Dermis microvascular lymphatic vessel endothelial cell (primary cell): ENCODE measurements around the gene SCAMP1. TPM values are rescaled to one million over a fixed set of nuclear protein-coding genes. Genes with fewer than 3 reads are reported as not detected.
"Not testable (repeated sequence)": the region's sequence is repeated elsewhere in the genome, so short reads cannot be mapped to it uniquely, and the experiment has no call there.

Experiments used
- DNase-seq, 2 donors: peaks; one replicate each; pipeline versions ENCODE4 v3.0.0 to v3.0.0-alpha.2; 2010; ENCODE audit warnings: low read depth in 2 of 2
- total RNA-seq: library from RNA; depleted of rRNA; stranded (reverse); fragments of >200 nt; gene quantifications from 2 replicates; pipeline ENCODE4 v1.2.1, GENCODE V29; 2014

SCAMP1 gene
- total RNA-seq, 1 donor from 2014 or later = 45.1 TPM

DNA sequence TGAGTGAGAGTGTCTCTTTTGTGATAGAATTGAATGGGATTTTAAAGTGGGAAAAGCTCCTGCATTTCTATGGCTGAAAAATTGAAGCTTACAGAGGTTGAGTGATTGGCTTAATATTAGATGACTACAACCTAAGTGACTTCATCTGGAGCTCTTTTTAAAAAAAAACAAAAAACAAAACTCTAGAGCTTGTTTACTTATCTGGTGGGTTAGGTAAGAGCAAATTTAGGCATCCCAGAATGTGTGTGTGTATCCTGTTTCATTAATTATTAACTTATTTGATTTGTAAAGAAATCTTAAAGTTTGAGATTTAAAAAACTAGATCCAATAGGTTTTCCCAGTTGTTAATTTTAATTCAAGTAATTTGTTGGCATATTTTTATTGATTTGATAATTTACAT is 60.1 kb downstream of the SCAMP1 start:
- no peak for DNase-seq

DNA sequence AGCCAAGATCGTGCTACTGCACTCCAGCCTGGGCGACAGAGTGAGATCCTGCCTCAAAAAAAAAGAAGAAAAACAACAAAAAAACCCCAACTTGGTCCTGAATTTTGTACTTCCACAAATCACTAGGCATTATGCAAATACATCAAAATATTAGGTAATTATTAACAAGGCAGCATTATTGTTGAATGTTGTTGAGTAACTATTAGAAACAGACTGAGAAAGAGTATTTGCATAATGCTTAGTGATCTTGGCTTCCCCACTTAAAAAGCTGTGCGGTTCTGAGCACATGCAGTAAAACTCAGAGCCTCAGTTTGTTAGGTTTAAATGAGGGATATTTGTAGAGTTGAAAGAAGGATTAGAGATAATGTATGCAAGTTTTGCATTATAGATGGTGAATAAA is 64.2 kb downstream of the SCAMP1 start:
- no peak for DNase-seq

GRCh38 chr5:78429332-78429980 is 69.0 kb downstream of the SCAMP1 start:
- DNase-seq = no peak

GRCh38 chr5:78430866-78431265 is 70.4 kb downstream of the SCAMP1 start:
- no peak for DNase-seq

- DNase-seq = no peak
Observed at GRCh38 chr5:78433972-78434371, 73.6 kb downstream of the SCAMP1 start.

DNA sequence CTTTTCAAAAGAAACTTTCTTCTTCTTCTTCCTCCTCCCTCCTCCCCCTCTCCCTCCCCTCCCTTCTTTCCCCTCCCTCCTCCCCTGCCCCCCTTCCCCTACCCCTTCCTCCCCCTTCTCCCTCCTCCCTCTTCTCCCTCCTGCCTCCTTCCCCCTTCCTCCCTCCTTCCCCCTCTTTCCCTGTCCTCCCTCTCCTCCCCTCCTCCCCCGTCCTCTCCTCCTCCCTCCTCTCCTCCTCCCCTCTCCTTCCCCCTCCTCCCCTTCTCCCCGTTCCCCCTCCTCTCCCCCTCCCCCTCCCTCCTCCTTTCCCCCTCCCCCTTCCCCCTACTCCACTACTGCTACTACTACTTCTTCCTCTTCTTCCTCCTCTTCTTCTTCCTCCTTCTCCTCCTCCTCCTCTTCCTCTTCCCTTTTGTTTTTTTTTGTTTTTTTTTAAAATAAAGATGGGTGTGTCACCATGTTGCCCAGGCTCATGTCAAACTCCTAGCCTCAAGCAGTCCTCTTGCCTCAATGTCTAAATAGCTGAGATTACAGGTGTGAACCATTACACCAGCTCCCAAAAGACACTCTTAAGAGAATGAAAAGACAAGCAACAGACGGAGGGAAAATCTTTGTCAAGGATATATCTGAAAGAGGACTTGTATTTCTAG is 87.5 kb downstream of the SCAMP1 start:
- no peak for DNase-seq

DNA sequence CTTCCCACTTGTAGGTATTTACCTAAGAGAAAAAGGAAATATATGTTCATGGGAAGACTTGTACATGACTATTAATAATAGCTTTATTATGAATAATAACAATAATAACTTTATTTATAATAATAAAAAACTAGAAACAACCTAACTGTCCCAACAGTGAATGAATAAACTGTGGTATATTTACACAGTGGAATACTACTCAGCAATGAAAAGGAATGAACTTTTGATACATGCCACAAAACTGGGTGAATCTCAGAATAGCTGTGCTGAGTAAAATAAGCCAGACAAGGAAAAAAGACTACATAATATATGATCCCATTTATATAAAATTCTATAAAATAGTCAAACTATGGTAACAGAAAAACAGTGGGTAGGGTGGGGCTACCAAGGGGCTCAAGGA is 88.7 kb downstream of the SCAMP1 start:
- DNase-seq = no peak

GRCh38 chr5:78457507-78457906 is 97.1 kb downstream of the SCAMP1 start:
- DNase-seq = not testable (repeated sequence)

GRCh38 chr5:78458843-78459242 is 98.4 kb downstream of the SCAMP1 start:
- DNase-seq = no peak

DNA sequence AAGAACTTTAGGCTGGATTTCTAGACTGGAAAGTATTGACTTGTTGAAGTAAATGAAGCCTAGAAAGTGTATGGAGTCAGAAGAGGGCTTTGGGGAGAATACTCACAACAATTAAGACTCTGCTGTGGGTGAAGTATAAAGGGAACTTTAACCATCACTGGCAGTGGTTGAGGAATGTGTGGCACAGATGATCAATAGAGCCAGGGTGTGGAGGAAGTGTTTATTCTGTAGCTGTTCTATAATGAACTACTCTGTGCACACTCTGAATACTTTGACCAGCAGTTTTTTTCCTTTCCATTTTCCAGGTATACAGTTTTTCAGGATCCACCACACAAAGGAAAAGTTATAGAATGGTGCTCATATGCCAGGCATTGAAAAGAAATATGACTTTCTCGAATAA is 106.7 kb downstream of the SCAMP1 start:
- DNase-seq = no peak

- DNase-seq = peak; percentile 40 to 67
Observed at GRCh38 chr5:78467752-78468357, 107.4 kb downstream of the SCAMP1 start.

GRCh38 chr5:78471896-78472295 is 111.5 kb downstream of the SCAMP1 start:
- no peak for DNase-seq

DNA sequence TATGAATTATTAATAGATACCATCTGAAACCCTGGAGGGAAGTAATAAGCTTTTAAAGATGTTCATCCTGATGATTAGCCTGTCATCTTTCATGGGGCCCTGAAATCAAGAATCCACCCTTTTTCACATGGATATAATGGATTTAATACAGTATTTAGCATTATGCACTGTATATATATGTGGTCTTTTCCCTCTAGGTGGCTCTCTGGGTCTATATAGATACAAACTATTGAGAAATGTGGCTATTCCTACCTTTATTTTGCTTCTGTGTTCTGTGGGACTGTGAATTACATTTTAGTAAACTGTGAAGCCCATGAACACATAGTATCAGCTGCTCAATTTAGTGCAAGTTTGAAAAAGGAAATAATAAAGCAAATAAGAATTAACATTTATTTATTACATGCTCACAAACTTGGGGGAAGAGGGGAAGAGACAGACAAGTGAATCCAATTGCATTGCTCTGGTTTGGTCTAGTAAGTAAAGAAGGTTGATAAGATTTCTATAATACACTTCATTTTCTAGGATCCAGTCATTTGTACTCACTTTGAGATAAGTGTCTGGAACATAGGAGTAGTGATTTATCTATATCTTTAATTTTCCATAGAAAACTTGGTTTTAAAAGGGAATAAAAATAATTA is 112.2 kb downstream of the SCAMP1 start:
- DNase-seq = peak in 1 of 2 donors; percentile 63

DNA sequence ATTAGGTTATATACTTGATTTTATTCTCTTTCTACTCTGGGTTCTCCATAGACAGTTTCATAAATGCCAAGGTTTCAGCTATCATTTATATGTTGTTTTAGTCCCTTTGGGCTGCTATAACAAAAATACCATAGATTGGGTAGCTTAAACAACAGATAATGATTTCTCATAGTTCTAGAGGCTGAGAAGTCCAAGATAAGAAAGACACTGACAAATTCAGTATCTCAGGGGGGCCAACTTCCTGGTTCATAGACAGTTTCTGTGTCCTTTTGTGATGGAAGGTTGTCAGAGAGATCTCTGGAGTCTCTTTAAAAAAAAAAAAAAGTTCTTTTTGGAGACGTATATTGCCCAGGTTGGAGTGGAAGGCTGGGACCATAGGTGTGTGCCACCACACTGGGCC is 113.3 kb downstream of the SCAMP1 start:
- no peak for DNase-seq

DNA sequence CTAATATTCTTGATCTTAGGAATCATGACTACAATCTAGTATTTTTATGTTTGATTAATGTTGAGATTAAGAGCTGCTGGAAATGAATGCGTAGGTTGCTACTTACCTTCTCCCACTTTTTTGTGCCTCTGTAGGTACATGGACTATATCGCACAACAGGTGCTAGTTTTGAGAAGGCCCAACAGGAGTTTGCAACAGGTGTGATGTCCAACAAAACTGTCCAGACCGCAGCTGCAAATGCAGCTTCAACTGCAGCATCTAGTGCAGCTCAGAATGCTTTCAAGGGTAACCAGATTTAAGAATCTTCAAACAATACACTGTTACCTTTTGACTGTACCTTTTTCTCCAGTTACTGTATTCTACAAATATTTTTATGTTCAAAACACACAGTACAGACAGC is 115.0 kb downstream of the SCAMP1 start:
- no peak for DNase-seq

GRCh38 chr5:78476795-78477194 is 116.4 kb downstream of the SCAMP1 start:
- DNase-seq = no peak

DNA sequence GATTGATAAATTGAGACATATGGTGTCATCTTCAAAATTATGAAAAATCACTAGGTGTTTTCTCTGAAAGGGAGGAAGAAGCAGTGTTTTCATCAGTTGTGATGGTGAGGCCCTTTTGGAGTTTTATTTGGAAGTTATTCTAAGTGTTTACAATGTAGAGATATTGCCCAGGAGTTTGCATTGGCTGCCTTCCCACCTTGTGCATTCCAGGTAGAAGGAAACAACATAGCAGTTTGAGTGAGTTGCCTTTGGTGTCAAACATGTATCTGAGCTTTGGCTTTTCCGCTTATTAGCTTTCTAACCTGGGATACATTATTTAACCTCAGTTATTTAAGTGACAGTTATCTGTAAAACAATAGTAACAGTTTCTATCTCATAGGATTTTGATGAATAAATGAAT is 122.5 kb downstream of the SCAMP1 start:
- DNase-seq = no peak

DNA sequence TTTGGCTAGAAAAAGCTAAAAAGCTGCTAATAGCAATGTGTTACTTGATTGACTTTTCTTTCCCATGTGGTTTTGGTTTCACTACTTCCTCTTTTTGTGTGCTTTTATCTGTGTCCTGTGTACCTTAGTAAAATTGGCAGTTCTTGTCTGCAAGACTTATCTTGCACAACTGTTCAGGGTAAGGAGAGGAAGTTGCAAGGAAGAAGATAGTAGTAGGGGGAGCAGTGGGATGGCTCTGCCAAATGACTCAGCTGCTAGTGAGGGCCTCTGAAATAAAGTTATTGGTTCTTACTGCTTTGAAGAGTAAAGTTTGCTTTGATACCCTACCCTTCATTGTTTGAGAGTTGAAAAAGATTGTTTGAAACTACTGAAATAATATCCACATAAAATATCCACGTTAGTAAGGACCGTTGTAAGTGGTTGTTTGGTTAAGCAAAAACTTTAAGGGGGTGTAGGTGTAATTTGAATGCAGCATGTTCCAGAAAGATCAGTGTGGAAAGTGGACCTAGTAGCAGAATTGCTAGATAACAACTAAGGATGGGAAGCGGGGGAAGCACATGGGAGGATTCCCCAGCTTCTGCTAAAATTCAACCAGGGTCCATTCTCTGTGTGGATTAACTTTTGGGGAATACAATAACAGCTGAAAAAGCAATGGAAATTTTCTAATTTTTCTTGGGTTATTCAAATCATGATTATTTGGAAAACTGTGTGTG is 123.5 kb downstream of the SCAMP1 start:
- peak in 1 of 2 donors; percentile 53 for DNase-seq

GRCh38 chr5:78486218-78486617 is 125.8 kb downstream of the SCAMP1 start:
- no peak for DNase-seq

- no peak for DNase-seq
Observed at GRCh38 chr5:78487846-78488245, 127.4 kb downstream of the SCAMP1 start.

- peak in 1 of 2 donors; percentile 59 for DNase-seq
Observed at GRCh38 chr5:78490709-78491485, 130.5 kb downstream of the SCAMP1 start.
